ENCODE data around the gene GNRHR.
A peak's percentile ranks its signal among the peaks of the same experiment; 100 is the strongest.
"Not testable (repeated sequence)": the region's sequence is repeated elsewhere in the genome, so short reads cannot be mapped to it uniquely, and the experiment has no call there.

The GNRHR gene, protein sequence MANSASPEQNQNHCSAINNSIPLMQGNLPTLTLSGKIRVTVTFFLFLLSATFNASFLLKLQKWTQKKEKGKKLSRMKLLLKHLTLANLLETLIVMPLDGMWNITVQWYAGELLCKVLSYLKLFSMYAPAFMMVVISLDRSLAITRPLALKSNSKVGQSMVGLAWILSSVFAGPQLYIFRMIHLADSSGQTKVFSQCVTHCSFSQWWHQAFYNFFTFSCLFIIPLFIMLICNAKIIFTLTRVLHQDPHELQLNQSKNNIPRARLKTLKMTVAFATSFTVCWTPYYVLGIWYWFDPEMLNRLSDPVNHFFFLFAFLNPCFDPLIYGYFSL

GRCh38 chr4:67754288-67754687 lies at the start of gene GNRHR:
TSS of gene GNRHR (minus strand) at chr4:67754388. CDS start at chr4:67754335, 53 bp downstream.
- no peak for DNase-seq

DNA sequence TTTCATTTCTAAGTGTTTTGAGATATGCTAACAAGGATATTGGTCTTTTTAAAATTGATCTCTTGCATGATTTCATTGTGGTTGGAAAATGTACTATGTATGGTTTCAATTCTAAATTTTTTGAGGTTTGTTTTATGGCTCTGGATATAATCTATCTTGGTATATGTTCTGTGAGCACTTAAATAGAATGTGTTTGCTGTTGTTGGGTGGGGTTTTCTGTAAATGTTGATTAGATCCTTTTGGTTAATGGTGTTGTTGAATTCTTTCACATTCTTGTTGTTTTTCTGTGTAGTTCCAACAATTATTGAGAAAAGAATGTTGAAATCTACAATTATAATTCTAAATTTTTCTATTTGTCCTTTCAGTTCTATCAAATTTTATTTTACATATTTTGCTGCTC lies 42.6 kb upstream of the GNRHR start:
- DNase-seq: no peak

DNA sequence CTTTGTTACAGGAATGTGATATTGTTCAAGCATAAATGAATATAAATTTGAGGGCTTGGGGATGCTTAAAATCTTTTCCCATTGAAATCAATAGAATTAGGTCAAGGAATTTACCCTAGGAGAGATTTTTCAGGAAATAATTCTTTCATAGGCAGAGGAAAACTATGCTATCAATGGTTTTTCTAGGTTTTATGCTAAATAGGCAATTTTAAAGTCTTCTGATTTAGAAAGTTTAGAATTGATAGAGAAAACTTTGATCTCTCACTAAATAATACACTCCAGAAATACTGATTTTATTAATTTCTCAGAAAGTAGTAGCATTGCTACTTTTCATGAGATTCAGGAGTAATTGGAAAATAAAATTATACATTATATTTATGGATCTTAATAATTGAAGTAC lies 36.5 kb upstream of the GNRHR start:
- DNase-seq: no peak

GRCh38 chr4:67787311-67787710 lies 33.1 kb upstream of the GNRHR start:
- DNase-seq: no peak

DNA sequence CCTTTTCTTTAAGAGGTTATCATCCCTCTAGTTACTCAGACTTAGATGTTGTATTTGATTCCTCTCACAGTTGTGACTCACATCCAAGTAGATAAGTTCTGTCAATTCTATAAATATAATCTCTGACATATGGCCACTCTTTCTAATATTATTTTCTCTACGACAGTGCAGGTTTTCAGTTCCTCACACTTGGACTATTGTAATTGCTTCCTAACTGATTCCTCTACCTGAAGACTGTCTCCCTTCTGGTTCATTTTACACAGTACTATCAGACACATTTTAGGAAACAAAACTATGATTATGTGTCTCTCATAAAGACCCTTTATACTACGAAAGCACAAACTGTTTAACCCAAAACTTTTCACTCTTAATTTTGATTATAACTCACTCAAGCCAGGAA lies 31.3 kb upstream of the GNRHR start:
- no peak for DNase-seq

- no peak for DNase-seq
Observed at GRCh38 chr4:67779631-67780030, 25.4 kb upstream of the GNRHR start.

- no peak for DNase-seq
Observed at GRCh38 chr4:67776746-67777145, 22.6 kb upstream of the GNRHR start.

DNA sequence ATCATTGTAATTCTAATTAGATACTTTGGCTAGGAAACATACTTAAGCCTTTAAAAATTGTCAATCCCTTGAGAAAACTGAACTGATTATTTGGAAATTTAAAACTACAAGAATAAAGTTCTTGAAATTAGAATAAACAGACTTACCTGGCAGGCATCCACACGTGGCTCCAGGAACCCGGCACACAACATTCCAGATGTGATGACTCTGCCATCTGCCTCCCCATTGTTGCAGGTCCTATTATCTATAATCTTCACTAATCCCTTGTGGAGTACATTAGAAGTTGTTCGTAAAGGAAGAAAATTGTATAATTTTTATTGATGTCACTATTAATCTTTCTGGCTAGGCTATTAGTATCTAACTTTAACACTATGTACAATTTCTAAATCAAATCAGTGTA lies 16.2 kb upstream of the GNRHR start:
- no peak for DNase-seq

DNA sequence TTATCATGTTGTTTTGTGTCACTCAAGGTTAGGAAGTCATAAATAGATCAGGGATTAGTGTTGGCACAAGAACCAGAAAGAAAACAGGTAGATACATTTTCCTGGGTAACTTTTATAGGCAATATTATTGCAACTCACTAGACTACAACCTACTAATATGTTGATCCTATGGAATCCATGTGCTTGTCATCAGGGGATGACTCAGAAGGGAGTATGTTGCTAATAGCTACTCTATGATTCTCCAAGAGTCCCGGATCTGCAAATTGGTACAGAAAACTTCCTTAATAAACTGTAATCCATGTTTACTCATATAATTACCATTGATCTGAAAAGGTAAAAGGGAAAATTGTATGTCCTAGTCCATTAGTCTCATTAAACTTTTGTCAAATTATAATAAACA lies 11.7 kb upstream of the GNRHR start:
- no peak for DNase-seq

DNA sequence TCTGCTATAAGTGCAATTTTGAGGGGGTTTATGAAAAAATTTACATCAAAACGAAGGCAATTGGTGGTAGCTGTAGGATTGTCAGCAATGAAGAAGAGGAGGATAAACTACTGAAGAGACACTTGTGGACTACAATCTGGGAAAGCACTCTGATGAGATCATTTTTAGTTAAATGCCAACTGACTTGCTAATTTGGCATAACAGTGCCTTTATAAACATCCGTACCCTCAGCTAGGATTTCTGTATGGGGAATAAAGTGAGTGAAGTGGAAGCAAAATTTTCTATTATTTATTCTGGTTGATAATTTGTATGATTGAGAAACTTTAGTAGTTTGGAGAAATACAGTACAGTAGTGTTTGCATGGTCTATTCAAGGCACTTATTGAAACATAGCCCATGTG lies 11.2 kb upstream of the GNRHR start:
- no peak for DNase-seq

DNA sequence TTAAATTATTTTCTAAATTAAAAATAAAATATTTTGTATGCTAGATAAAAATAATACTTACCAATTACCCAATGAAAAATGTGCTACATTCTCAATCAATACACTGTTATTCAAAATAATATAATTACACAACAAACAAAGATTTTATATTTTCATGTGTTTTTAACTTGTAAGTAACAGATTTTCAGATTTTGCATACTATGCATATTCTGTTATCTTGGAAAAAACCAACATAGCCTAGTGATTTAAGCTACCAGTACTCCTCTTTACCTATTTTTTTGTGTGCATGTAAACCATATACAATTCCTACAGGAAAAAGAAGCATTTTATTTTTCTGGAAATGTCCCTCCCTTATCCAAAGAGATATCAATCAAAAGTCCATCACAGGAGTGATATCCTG lies 10.0 kb upstream of the GNRHR start:
- DNase-seq: no peak

- no peak for DNase-seq
Observed at GRCh38 chr4:67762086-67762485, 7.9 kb upstream of the GNRHR start.

DNA sequence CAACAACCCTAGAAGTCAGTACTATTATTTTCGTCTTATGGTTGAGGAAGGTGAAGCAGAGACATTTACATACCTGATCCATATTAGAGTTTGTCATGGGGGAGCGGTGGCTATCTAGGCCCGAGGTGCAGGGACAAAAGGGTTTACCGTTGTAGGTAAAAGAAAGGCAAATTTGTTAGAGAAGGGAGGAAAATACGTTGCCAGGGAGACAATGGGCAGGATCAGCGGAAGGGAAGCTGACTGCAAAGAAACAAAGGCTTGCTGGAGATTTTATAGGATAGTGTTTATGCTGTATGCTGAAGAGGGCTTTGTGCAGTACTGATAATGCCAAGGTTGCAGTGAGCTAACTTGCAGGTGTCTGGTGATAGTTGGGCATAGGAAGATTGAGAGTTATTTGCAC lies 2.8 kb upstream of the GNRHR start:
- not testable (repeated sequence) for DNase-seq

- no peak for DNase-seq
Observed at GRCh38 chr4:67755974-67756373, 1.8 kb upstream of the GNRHR start.

DNA sequence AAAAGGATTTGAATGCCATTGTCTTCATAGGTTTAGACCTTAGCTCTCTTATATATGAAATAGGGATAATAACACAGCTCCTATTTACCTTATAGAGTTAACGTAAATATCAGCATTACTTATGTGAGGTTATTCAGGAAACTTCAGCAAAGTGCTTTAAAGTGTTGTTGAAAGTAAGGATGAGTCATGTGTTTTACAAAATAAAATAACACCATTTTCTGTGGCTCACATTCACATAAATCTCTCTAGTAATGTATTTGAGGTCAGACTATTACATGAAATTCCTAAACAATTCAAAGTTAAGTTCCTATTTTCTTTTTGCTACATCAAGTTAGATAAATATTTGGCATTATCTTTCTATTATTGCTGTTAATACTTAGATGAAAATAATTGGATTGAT lies 2.9 kb downstream of the GNRHR start:
- DNase-seq: no peak

- DNase-seq: no peak
Observed at GRCh38 chr4:67750691-67751090, 3.5 kb downstream of the GNRHR start.

GRCh38 chr4:67749286-67749685 lies 4.9 kb downstream of the GNRHR start:
- no peak for DNase-seq

GRCh38 chr4:67746797-67747495 lies 7.2 kb downstream of the GNRHR start:
- peak; percentile 51 for DNase-seq

DNA sequence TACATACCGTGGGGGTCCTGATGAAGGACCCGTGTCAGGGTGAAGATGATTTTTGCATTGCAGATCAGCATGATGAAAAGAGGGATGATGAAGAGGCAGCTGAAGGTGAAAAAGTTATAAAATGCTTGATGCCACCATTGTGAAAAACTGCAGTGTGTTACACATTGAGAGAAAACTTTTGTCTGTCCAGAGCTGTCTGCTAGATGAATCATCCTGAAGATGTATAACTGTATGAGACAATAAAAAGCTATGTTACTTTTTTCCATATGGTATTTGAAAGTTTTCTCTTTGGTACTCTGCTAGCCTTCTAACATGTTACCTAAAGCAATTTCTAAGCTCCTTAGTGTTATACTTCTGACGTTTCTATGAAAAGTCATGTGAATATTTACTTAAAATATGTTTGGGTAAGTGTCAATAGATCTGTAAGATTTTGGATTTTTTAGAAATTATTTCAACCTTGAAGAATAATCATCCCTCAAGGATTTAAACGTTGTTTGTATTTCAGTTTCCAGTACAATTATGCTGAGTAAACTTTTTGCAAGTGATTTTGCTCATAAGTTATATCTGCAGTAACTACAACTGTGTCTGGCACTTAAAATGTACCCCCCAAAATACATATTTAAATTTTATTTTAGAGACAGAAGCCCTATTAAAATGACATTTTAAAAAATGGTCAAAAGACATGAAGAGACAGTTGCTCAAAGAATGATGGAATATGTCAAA lies 9.5 kb downstream of the GNRHR start:
- DNase-seq: no peak

DNA sequence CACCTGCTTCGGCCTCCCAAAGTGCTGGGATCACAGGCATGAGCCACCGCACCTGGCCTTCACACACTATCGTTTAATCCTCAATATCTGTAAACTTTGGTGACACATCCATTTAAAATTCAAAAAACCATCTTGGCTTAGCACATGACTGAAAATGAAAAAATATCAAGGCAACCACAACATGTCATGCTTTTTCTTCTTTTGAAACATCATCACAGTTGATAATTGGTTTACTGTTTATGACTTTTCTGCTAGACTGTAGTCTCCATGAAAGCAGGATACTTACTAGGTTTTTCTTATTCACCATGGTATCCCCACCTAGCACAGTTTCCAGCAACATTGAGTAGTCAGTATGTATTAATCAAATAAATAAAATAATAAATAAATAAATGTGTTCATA lies 11.0 kb downstream of the GNRHR start:
- DNase-seq: no peak

DNA sequence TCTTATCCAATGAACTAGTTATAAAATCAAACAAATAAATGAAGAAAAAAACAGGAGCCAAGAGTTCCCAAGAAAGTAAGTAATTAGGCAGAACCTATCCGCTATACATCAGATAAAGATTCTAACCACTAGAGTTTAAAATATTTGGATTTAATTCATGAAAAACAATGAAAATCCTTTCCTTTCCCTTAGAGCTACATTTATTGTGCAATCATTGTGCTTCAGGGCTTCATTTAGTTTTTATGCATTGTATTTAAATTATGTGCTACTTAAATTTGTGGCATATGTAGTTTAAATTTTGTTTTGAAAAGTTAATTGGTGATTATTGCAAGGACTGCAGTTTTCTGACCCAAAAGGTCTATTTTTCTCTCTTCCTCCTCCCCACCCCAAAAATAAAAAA lies 17.9 kb downstream of the GNRHR start:
- no peak for DNase-seq

DNA sequence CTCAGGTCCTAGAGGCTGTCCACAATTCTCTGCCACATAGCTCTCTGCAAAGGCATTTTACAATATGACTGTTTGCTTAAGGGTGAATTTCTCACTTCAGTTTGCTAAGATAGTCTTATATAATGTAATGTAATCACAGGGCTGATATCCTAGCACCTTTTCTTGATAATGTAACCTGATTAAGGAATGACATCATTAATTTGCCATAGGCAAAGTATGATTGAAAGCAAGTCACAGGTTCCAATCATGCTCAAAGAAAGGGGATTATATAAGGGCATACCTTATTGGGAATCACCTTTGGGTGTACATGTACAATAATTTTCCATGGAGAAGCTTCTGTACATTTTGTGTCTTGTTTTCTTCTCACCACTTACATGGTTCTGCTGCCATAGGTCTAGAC lies 18.9 kb downstream of the GNRHR start:
- DNase-seq: no peak

- not testable (repeated sequence) for DNase-seq
Observed at GRCh38 chr4:67730511-67730910, 23.7 kb downstream of the GNRHR start.
